ENCODE data around the gene CCDC154.

Gene CCDC154

GRCh38 chr16:1390239-1390779 is 54.0 kb downstream of the CCDC154 start:
- DNase-seq = no peak
- H3K36me3 ChIP-seq (replicated peaks) = no peaks in the 10 kb centered on the region
- no peak for TF ChIP-seq CTCF (IDR thresholded peaks at IDR 0.05; ENCODE audit: low read depth, low read length, missing control alignments)

GRCh38 chr16:1389762-1390161 is 54.6 kb downstream of the CCDC154 start:
- H3K27ac ChIP-seq = no peak overlapping the region
- TF ChIP-seq CTCF (IDR thresholded peaks at IDR 0.05; ENCODE audit: low read depth, low read length, missing control alignments) = no peak
- in situ Hi-C loops (cut with HindIII; ENCODE audit: low pct_ligation_motif_present, low sequenced_read_pairs) = no loop called here
- DNase-seq = no peak
- no peaks in the 10 kb centered on the region for H3K27me3 ChIP-seq (replicated peaks)
- H3K4me3 ChIP-seq (ENCODE audit: low read depth, low read length) = no peak overlapping the region
- no peaks in the 10 kb centered on the region for H3K36me3 ChIP-seq (replicated peaks)

More at GRCh38 chr16:1390239-1390779, 54.0 kb downstream of the CCDC154 start:
- H3K27me3 ChIP-seq (replicated peaks) = no peaks in the 10 kb centered on the region
- H3K4me3 ChIP-seq (ENCODE audit: low read depth, low read length) = no peak overlapping the region
- no peak overlapping the region for H3K27ac ChIP-seq
- in situ Hi-C loops (cut with HindIII; ENCODE audit: low pct_ligation_motif_present, low sequenced_read_pairs) = no loop called here

- in situ Hi-C loops (cut with HindIII; ENCODE audit: low pct_ligation_motif_present, low sequenced_read_pairs) = no loop called here
Measured at GRCh38 chr16:1387331-1387730, 57.0 kb downstream of the CCDC154 start.

GRCh38 chr16:1385232-1385631 is 59.1 kb downstream of the CCDC154 start:
- H3K27ac ChIP-seq = no peak overlapping the region
- H3K36me3 ChIP-seq (replicated peaks) = no peaks in the 10 kb centered on the region
- no peak for TF ChIP-seq CTCF (IDR thresholded peaks at IDR 0.05; ENCODE audit: low read depth, low read length, missing control alignments)
- DNase-seq = no peak
- in situ Hi-C loops (cut with HindIII; ENCODE audit: low pct_ligation_motif_present, low sequenced_read_pairs) = no loop called here
- H3K4me3 ChIP-seq (ENCODE audit: low read depth, low read length) = no peak overlapping the region
- no peaks in the 10 kb centered on the region for H3K27me3 ChIP-seq (replicated peaks)

More at GRCh38 chr16:1387331-1387730, 57.0 kb downstream of the CCDC154 start:
- no peaks in the 10 kb centered on the region for H3K36me3 ChIP-seq (replicated peaks)
- no peak overlapping the region for H3K27ac ChIP-seq
- H3K27me3 ChIP-seq (replicated peaks) = no peaks in the 10 kb centered on the region
- no peak for DNase-seq
- no peak overlapping the region for H3K4me3 ChIP-seq (ENCODE audit: low read depth, low read length)
- no peak for TF ChIP-seq CTCF (IDR thresholded peaks at IDR 0.05; ENCODE audit: low read depth, low read length, missing control alignments)
